ENCODE measurements around the gene CYB561A3. TPM values are rescaled to one million over a fixed set of nuclear protein-coding genes. Genes with fewer than 3 reads are reported as not detected.

CYB561A3 gene
- total and polyA plus RNA-seq, 2 experiments from 2014 or later, result 9.8 to 30.8 TPM

DNA sequence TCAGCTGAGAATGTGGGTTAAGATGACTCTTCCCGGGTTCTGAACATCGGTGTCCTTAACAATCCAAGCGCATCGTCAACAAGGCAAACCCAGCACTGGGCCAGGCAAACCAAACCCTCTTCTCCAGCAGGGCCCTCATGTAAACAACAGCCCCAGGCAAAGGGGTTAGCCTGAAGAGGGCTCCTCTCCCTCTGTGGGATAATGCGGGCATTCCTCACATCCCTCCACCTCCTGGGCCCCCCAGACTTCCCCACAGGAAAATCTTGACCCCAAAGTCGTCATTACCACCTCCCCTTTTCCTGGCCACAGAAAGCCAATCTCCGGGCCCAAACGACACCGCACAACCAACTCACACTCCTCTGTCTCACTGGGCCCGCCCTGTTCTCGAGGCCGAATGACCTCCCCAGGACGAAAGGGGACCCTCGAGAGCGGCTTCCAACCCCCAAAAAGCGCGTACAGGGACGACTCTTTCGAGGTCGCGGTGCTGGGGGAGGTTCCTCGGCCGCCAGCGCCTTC lies 29.3 kb downstream of the CYB561A3 start:
- TF ChIP-seq STAT1 (IDR thresholded peaks at IDR 0.05; ENCODE audit: unreplicated experiment) (no peak), EZH2 (IDR thresholded peaks at IDR 0.05; ENCODE audit: low read depth, unreplicated experiment) (no peak), CTCF (conservative IDR thresholded peaks at IDR 0.05; ENCODE audit: low read depth in 2 of 2) (no peak), EZH2phosphoT487 (IDR thresholded peaks at IDR 0.05; ENCODE audit: unreplicated experiment) (no peak), ZNF114 (CRISPR knock-in tag; IDR thresholded peaks at IDR 0.05) (no peak), POLR2AphosphoS5 (IDR thresholded peaks at IDR 0.05; ENCODE audit: low read depth) (no peak), ZNF462 (CRISPR knock-in tag; IDR thresholded peaks at IDR 0.05) (no peak), REST (IDR thresholded peaks at IDR 0.05; ENCODE audit: unreplicated experiment) (no peak), JUNB (IDR thresholded peaks at IDR 0.05; ENCODE audit: unreplicated experiment) (no peak), ZNF331 (CRISPR knock-in tag; IDR thresholded peaks at IDR 0.05; ENCODE audit: low read depth) (no peak), NANOG (IDR thresholded peaks at IDR 0.05; ENCODE audit: borderline replicate concordance) (no peak)
- peaks cover 19% of the 10 kb centered on the region for H3K27me3 Mint-ChIP-seq (ENCODE audit: insufficient read depth, low read depth, poor library complexity)
- ATAC-seq (peak; percentile 40), DNase-seq (ENCODE audit: low spot score) (peak; percentile 61)
- peak overlapping the region; percentile 97 for H3K27ac Mint-ChIP-seq
- H3K79me2 ChIP-seq (replicated peaks; ENCODE audit: insufficient read depth), result peaks cover 56% of the 10 kb centered on the region
- H3K4me3 ChIP-seq, result peak overlapping the region; percentile 99
- peaks cover 24% of the 10 kb centered on the region for H3K4me1 ChIP-seq (ENCODE audit: insufficient read depth)
- H3K4me2 ChIP-seq, result peak overlapping the region; percentile 98
- H3K27me3 ChIP-seq (ENCODE audit: insufficient read depth), result no peaks in the 10 kb centered on the region
- H3K4me3 Mint-ChIP-seq, result peak overlapping the region; percentile 98
- H3K36me3 Mint-ChIP-seq (ENCODE audit: low read depth), result peaks cover 38% of the 10 kb centered on the region
- H3F3A ChIP-seq (replicated peaks; ENCODE audit: low read depth), result peaks cover 42% of the 10 kb centered on the region
- H3K27ac ChIP-seq (ENCODE audit: low read depth), result peak overlapping the region; percentile 95
- peaks cover 33% of the 10 kb centered on the region for H4K20me1 ChIP-seq (replicated peaks; ENCODE audit: insufficient read depth)
- H3K9me2 ChIP-seq (ENCODE audit: insufficient read depth), result no peaks in the 10 kb centered on the region
- H3K9me3 Mint-ChIP-seq, result no peaks in the 10 kb centered on the region
- H3K4me1 Mint-ChIP-seq, result peaks cover 39% of the 10 kb centered on the region
- peaks cover 25% of the 10 kb centered on the region for H3K36me3 ChIP-seq (ENCODE audit: insufficient read depth)
- H2AFZ ChIP-seq, result peak overlapping the region; percentile 90; the same call in 1 of the 2 replicates

Data from GM23338 (cell line).